Panc1 (cell line): Measurements from ENCODE around the gene ZNF774. TPM values are rescaled to one million over a fixed set of nuclear protein-coding genes. Genes with fewer than 3 reads are reported as not detected.
A peak's percentile ranks its signal among the peaks of the same experiment; 100 is the strongest.
"Not testable (repeated sequence)": the region's sequence is repeated elsewhere in the genome, so short reads cannot be mapped to it uniquely, and the experiment has no call there.

Source experiments
- ATAC-seq: fragments of 200-7000 bp; cut with Tn5 transposase; 2 replicates; pipeline ENCODE4 v1.9.1; 2020; ENCODE audit warnings: mild to moderate bottlenecking, moderate library complexity
- BruUV-seq: library from RNA; stranded (reverse); fragments of 400-500 nt; replicated peaks from 2 replicates; lab custom pipeline; 2021; lab: Mats Ljungman, UMichigan
- CTCF ChIA-PET: fragments of 300-600 bp; sonication (Branson Sonifier 250); formaldehyde crosslinking; loops from one replicate; lab custom pipeline; 2022; ENCODE audit warnings: antibody characterized with exemption; lab: Charles Lee
- POLR2A ChIA-PET: fragments of 300-600 bp; sonication (Branson Sonifier 250); formaldehyde crosslinking; loops from one replicate; lab custom pipeline; 2022; ENCODE audit warnings: antibody characterized with exemption; lab: Charles Lee
- DNase-seq: peaks from one replicate; pipeline ENCODE4 v3.0.0-alpha.2; 2010; ENCODE audit warnings: low read depth, low spot score
- H3K27ac ChIP-seq: 2 replicates; pipeline ENCODE4 v1.5.1; 2011; ENCODE audit warnings: mild to moderate bottlenecking, low read length, inconsistent platforms
- H3K27me3 ChIP-seq: fragments of 200-500 bp; sonication (Bioruptor generic); 2 replicates; pipeline ENCODE4 v1.6.0; 2014; ENCODE audit warnings: low read length, inconsistent platforms; ENCODE audit not compliant: control insufficient read depth, insufficient read depth
- H3K36me3 ChIP-seq: fragments of 200-500 bp; sonication (Bioruptor generic); 2 replicates; pipeline ENCODE4 v1.5.1; 2014; ENCODE audit warnings: inconsistent platforms, mild to moderate bottlenecking, low read length, moderate library complexity; ENCODE audit not compliant: control insufficient read depth, insufficient read depth
- H3K4me1 ChIP-seq: 2 replicates; pipeline ENCODE4 v1.5.1; 2011; ENCODE audit warnings: inconsistent platforms, mild to moderate bottlenecking, low read length, moderate library complexity; ENCODE audit not compliant: control insufficient read depth, insufficient read depth
- H3K4me3 ChIP-seq, 2 experiments: 2 replicates each; pipeline ENCODE4 v1.5.1; 2011 to 2012; ENCODE audit warnings: low read depth in 2 of 2, low read length in 2 of 2, mild to moderate bottlenecking in 2 of 2, inconsistent platforms in 1 of 2, moderate library complexity in 1 of 2
- H3K9me3 ChIP-seq: fragments of 200-500 bp; sonication (Bioruptor generic); 2 replicates; pipeline ENCODE4 v1.5.1; 2014; ENCODE audit warnings: low read depth, mild to moderate bottlenecking, inconsistent platforms, low read length, moderate library complexity; ENCODE audit not compliant: control insufficient read depth, insufficient read depth
- POLR2AphosphoS5 ChIP-seq: IDR thresholded peaks from 2 replicates; pipeline ENCODE4 v1.6.1; 2012; ENCODE audit warnings: mild to moderate bottlenecking, low read depth, low read length, moderate library complexity
- SIN3A ChIP-seq: IDR thresholded peaks from 2 replicates; pipeline ENCODE4 v1.6.1; 2012; ENCODE audit warnings: low read depth, mild to moderate bottlenecking, low read length, moderate library complexity, borderline replicate concordance; ENCODE audit not compliant: insufficient read depth
- TCF7L2 ChIP-seq: IDR thresholded peaks from 2 replicates; pipeline ENCODE4 v1.6.1; 2011; ENCODE audit warnings: mild to moderate bottlenecking, low read depth, low read length, inconsistent platforms
- in situ Hi-C: cut with HindIII; loops from 2 replicates; pipeline ENCODE4 v1.10.0; 2016; ENCODE audit warnings: low sequenced_read_pairs, low pct_unique_long_range_greater_than_20kb
- intact Hi-C: fragments of 100-400 bp; cut with micrococcal nuclease; formaldehyde crosslinking; loops from one replicate; pipeline ENCODE4 v1.10.0; 2022; ENCODE audit not compliant: unreplicated experiment
- total RNA-seq: library from RNA; stranded (reverse); gene quantifications from one replicate; pipeline ENCODE4 v1.2.1, GENCODE V29; 2021; ENCODE audit not compliant: unreplicated experiment
- TF ChIP-seq, protein P1 (sequence below): fragments of 450-650 bp; IDR thresholded peaks from 2 replicates; pipeline ENCODE4 v1.5.1; 2017; ENCODE audit warnings: mild to moderate bottlenecking
- TF ChIP-seq, protein P2 (sequence below), 2 experiments: IDR thresholded peaks; 2 replicates each; pipeline ENCODE4 v1.6.1; 2011 to 2012; ENCODE audit warnings: low read depth in 2 of 2, control low read depth in 1 of 2, low read length in 1 of 2, mild to moderate bottlenecking in 1 of 2, moderate library complexity in 1 of 2; ENCODE audit not compliant: insufficient read depth in 1 of 2

The ZNF774 gene
- total RNA-seq, 1 experiment from 2014 or later, result 5.2 TPM

DNA sequence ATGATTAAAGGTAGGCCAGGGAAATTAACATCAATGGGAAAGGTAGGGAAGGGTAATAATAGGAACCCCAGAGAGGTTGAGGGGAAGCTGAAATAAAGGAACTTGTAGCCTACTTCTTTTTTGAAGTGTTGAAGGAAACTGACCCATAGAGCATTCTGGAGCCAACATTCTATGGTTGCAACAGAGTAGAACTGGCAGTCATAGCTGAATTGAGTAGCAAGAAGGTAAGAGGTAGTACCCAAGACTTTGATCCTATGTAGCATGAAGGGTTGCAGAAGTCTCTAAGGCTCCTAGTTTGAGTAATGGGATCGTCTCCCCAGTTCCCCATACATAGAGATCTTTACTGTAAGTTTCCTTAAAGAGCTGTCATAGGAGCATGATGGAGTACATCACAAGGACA lies 7.4 kb upstream of the ZNF774 start:
- DNase-seq, result no peak
- ChIA-PET POLR2A (no interaction called here), CTCF (no interaction called here)
- ATAC-seq, result no peak
- intact Hi-C loops, result no loop called here
- no peak overlapping the region for H3K4me3 ChIP-seq
- no peak overlapping the region for H3K27ac ChIP-seq
- BruUV-seq, result no TSS peak
- TF ChIP-seq TCF7L2 (no peak), SIN3A (no peak), POLR2AphosphoS5 (no peak)
- TF ChIP-seq, protein P1, sequence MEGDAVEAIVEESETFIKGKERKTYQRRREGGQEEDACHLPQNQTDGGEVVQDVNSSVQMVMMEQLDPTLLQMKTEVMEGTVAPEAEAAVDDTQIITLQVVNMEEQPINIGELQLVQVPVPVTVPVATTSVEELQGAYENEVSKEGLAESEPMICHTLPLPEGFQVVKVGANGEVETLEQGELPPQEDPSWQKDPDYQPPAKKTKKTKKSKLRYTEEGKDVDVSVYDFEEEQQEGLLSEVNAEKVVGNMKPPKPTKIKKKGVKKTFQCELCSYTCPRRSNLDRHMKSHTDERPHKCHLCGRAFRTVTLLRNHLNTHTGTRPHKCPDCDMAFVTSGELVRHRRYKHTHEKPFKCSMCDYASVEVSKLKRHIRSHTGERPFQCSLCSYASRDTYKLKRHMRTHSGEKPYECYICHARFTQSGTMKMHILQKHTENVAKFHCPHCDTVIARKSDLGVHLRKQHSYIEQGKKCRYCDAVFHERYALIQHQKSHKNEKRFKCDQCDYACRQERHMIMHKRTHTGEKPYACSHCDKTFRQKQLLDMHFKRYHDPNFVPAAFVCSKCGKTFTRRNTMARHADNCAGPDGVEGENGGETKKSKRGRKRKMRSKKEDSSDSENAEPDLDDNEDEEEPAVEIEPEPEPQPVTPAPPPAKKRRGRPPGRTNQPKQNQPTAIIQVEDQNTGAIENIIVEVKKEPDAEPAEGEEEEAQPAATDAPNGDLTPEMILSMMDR, result no peak
- TF ChIP-seq, protein P2, sequence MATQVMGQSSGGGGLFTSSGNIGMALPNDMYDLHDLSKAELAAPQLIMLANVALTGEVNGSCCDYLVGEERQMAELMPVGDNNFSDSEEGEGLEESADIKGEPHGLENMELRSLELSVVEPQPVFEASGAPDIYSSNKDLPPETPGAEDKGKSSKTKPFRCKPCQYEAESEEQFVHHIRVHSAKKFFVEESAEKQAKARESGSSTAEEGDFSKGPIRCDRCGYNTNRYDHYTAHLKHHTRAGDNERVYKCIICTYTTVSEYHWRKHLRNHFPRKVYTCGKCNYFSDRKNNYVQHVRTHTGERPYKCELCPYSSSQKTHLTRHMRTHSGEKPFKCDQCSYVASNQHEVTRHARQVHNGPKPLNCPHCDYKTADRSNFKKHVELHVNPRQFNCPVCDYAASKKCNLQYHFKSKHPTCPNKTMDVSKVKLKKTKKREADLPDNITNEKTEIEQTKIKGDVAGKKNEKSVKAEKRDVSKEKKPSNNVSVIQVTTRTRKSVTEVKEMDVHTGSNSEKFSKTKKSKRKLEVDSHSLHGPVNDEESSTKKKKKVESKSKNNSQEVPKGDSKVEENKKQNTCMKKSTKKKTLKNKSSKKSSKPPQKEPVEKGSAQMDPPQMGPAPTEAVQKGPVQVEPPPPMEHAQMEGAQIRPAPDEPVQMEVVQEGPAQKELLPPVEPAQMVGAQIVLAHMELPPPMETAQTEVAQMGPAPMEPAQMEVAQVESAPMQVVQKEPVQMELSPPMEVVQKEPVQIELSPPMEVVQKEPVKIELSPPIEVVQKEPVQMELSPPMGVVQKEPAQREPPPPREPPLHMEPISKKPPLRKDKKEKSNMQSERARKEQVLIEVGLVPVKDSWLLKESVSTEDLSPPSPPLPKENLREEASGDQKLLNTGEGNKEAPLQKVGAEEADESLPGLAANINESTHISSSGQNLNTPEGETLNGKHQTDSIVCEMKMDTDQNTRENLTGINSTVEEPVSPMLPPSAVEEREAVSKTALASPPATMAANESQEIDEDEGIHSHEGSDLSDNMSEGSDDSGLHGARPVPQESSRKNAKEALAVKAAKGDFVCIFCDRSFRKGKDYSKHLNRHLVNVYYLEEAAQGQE (IDR thresholded peaks at IDR 0.05; ENCODE audit: insufficient read depth in 1 of 2, low read depth in 2 of 2, low read length in 1 of 2), result no peak
- H3K27me3 ChIP-seq, result no peaks in the 10 kb centered on the region
- H3K9me3 ChIP-seq, result no peaks in the 10 kb centered on the region
- H3K4me1 ChIP-seq, result no peaks in the 10 kb centered on the region; the same call in 1 of the 2 replicates
- no peaks in the 10 kb centered on the region for H3K36me3 ChIP-seq
- in situ Hi-C loops, result no loop called here

DNA sequence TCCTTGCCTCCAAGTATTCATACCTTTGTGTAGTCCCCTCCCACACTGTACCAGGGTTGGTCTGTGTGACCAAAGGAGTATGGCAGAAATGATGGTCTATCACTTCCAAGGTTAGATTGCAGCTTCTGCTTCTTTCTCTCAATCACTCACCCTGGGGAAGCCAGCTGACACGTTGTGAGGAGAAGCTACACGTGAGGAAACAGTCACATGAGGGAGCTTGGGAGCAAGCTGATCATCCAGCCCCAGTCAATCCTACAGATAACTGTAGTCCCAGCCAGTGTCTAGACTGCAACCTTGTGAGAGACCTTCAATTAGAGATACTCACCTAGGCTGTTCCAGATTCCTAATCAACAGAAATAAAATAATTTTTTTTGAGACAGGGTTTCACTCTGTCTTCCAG lies 6.2 kb upstream of the ZNF774 start:
- no peaks in the 10 kb centered on the region for H3K9me3 ChIP-seq
- POLR2A ChIA-PET, result no interaction called here
- ATAC-seq (peak; percentile 43; the same call in 1 of the 2 replicates), DNase-seq (no peak)
- H3K4me3 ChIP-seq, result no peak overlapping the region
- in situ Hi-C loops, result no loop called here
- intact Hi-C loops, result no loop called here
- H3K4me1 ChIP-seq, result no peaks in the 10 kb centered on the region; the same call in 1 of the 2 replicates
- H3K27ac ChIP-seq, result no peak overlapping the region
- no peaks in the 10 kb centered on the region for H3K36me3 ChIP-seq
- no TSS peak for BruUV-seq
- CTCF ChIA-PET, result no interaction called here
- TF ChIP-seq, protein P2 (IDR thresholded peaks at IDR 0.05; ENCODE audit: insufficient read depth in 1 of 2, low read depth in 2 of 2, low read length in 1 of 2), result no peak
- no peak for TF ChIP-seq POLR2AphosphoS5
- TF ChIP-seq, protein P1, result no peak
- TF ChIP-seq SIN3A, result no peak
- no peaks in the 10 kb centered on the region for H3K27me3 ChIP-seq

DNA sequence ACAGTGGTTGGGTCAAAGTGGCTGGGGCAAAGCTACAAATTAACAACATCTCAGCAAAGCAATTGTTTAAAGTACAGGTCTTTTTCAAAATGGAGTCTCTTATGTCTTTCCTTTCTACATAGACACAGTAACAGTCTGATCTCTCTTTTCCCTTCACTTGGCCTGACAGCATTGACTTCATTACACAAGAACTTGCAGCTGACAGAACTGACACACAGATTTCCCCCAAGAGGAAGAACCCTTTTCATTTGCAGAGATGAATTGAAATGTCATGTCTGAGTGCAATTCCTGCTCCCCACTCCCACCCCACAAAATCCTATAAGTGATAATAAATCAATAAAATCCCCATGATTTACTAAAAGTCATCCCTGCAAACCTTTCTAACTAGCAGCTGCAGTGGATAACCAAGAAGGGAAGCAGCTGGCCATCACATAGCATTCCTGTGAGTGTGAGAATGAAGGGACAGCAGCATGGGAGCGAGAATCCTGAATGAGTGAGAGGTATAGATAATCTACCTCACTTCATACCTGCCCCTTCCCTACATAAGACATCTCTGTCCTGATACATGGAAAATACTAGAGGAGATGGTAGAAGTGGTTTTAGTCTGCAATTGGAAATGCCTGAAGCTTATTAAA lies 4.5 kb upstream of the ZNF774 start:
- DNase-seq, in situ Hi-C loops, CTCF ChIA-PET, intact Hi-C loops, H3K27me3 ChIP-seq, H3K4me3 ChIP-seq, H3K36me3 ChIP-seq, H3K27ac ChIP-seq, BruUV-seq, ATAC-seq, POLR2A ChIA-PET, H3K9me3 ChIP-seq, H3K4me1 ChIP-seq: not testable (repeated sequence)
